Measurements from ENCODE around the gene PRR11.

DNA sequence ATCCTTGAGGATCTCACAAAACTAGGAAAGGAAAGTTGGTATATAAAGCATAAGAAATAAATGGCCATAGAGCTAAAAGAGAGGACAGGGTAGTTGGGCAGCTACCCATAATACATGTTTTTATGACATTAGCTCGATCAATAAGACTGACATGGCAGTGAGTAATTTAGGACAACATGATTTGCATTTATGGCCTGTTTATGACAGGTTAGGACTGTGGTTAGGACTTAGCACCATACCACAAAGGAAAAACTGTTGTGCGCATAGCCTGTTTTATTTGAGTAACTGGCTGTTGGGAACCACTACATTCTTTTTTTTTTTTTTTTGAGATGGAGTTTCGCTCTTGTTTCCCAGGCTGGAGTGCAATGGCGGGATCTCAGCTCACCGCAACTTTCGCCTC lies 30.9 kb upstream of the PRR11 start:
- TF ChIP-seq, protein P1, sequence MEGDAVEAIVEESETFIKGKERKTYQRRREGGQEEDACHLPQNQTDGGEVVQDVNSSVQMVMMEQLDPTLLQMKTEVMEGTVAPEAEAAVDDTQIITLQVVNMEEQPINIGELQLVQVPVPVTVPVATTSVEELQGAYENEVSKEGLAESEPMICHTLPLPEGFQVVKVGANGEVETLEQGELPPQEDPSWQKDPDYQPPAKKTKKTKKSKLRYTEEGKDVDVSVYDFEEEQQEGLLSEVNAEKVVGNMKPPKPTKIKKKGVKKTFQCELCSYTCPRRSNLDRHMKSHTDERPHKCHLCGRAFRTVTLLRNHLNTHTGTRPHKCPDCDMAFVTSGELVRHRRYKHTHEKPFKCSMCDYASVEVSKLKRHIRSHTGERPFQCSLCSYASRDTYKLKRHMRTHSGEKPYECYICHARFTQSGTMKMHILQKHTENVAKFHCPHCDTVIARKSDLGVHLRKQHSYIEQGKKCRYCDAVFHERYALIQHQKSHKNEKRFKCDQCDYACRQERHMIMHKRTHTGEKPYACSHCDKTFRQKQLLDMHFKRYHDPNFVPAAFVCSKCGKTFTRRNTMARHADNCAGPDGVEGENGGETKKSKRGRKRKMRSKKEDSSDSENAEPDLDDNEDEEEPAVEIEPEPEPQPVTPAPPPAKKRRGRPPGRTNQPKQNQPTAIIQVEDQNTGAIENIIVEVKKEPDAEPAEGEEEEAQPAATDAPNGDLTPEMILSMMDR (IDR thresholded peaks at IDR 0.05): no peak
- TF ChIP-seq EZH2 (IDR thresholded peaks at IDR 0.05): no peak
